ENCODE data around the gene MLLT1. TPM values are rescaled to one million over a fixed set of nuclear protein-coding genes. Genes with fewer than 3 reads are reported as not detected.

MLLT1 gene
- total and polyA plus RNA-seq, 2 of the 8 experiments (the other 6 are each of a cell fraction or from before 2014, with no cell fraction given), result 18.8 to 45.1 TPM

DNA sequence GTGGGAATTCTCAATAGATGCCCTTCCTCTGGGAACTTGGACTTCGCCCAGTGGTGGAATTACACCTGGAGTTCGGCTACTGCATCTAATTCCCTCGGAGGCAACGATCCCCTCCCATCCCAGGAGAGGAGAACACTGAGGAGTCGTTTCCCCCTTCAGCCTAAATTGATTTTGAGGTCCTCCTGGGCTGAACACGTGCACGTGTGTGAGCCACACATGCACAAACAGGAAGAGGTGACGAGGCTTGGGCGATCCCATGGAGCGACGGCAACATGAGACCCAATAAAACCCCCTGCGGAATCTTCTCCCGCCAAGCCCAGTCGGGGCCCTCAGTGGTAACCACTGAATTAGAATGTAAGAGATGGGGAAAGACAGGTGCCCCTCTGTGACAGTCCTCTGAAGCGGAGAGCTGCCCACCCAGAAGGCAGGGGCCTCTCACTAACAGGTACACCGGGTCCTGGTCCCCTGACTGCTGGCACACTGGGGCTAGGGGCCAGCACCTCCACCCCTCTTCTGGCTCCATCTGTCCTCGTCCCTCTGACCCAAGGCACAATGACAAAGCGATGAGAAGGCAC is 4.5 kb downstream of the MLLT1 start:
- H3K23ac ChIP-seq (ENCODE audit: insufficient read length), result no peak overlapping the region
- no peaks in the 10 kb centered on the region; a peak in 1 of 7 replicates for H3K27me3 ChIP-seq (replicated peaks in 1 of 4; ENCODE audit: control insufficient read depth in 3 of 4, extremely low read depth in 1 of 4, insufficient read depth in 3 of 4, low read length in 3 of 4)
- no peak overlapping the region for H3K27ac ChIP-seq (ENCODE audit: low read depth, low read length)
- H4K91ac ChIP-seq (replicated peaks; ENCODE audit: insufficient read length, low read length), result no peak overlapping the region
- H3K4ac ChIP-seq (replicated peaks; ENCODE audit: insufficient read length, low read depth, low read length), result no peak overlapping the region
- H4K8ac ChIP-seq (ENCODE audit: extremely low read depth, insufficient read depth, low read length), result no peak overlapping the region
- no peaks in the 10 kb centered on the region for H3K9me3 ChIP-seq (ENCODE audit: insufficient read depth in 2 of 2, low read depth in 1 of 2, low read length in 1 of 2)
- no peak overlapping the region for H3K9ac ChIP-seq (replicated peaks in 1 of 4; ENCODE audit: extremely low read depth in 1 of 4, low read depth in 3 of 4, low read length in 3 of 4)
- H3K36me3 ChIP-seq (ENCODE audit: control insufficient read depth in 2 of 4, insufficient read depth in 4 of 4, low read length in 3 of 4), result peaks cover 0 to 3% (median 1%) of the 10 kb centered on the region in 4 experiments; a peak in 3 of 8 replicates
- no peak overlapping the region for H4K5ac ChIP-seq (ENCODE audit: insufficient read length, low read depth, low read length)
- H3K4me1 ChIP-seq (replicated peaks in 1 of 4; ENCODE audit: control insufficient read depth in 3 of 4, insufficient read depth in 4 of 4, low read length in 3 of 4), result peaks cover 6 to 49% (median 23%) of the 10 kb centered on the region in 4 experiments
- FAIRE-seq, result no peak
- no peak overlapping the region for H2BK5ac ChIP-seq (ENCODE audit: low read depth, low read length)
- H3K14ac ChIP-seq (ENCODE audit: insufficient read length), result no peak overlapping the region
- H3K79me2 ChIP-seq (ENCODE audit: control insufficient read depth in 1 of 2, insufficient read depth in 2 of 2, low read length in 2 of 2), result peaks cover 29 to 91% of the 10 kb centered on the region in 2 experiments
- no peak overlapping the region for H2BK120ac ChIP-seq (replicated peaks; ENCODE audit: low read depth, low read length)
- no peak overlapping the region for H3K56ac ChIP-seq (replicated peaks; ENCODE audit: insufficient read length, low read depth, low read length)
- POLR2A ChIA-PET (ENCODE audit: partially characterized antibody), result interaction anchor here (1.0 to 1.1 kb wide), 2 partner anchors 11 to 57 kb away, joined by 3 read pairs; no protein-coding TSS in a partner anchor
- no peak for DNase-seq (ENCODE audit: low read depth in 1 of 2, low spot score in 2 of 2)
- H3K18ac ChIP-seq (ENCODE audit: extremely low read depth, low read length), result no peak overlapping the region
- 0 out of 2 replicates have a peak overlapping the region, but pooled peaks have one; percentile 53 for H2AK5ac ChIP-seq (ENCODE audit: low read depth, low read length)
- WGBS, 2 experiments (ENCODE audit: extremely low coverage in 1 of 2, insufficient coverage in 1 of 2, insufficient read length in 1 of 2, insufficient replicate concordance in 2 of 2, low coverage in 1 of 2, low lambda C conversion rate in 2 of 2, missing lambda C conversion rate in 1 of 2), result 87% methylated on average over 16 of the region's 18 CpGs; no CpG with 5 or more reads in 1 of the 2 experiments
- peaks cover 50 to 68% of the 10 kb centered on the region in 2 experiments for H4K20me1 ChIP-seq (replicated peaks in 1 of 2; ENCODE audit: control insufficient read depth in 1 of 2, insufficient read depth in 2 of 2, low read length in 2 of 2)
- no peak overlapping the region for H2BK12ac ChIP-seq (ENCODE audit: low read depth, low read length)
- peaks cover 5% of the 10 kb centered on the region; the same call in 1 of the 2 replicates for H3K23me2 ChIP-seq (ENCODE audit: low read depth, low read length)
- no peak overlapping the region for H3K4me2 ChIP-seq (ENCODE audit: insufficient read depth in 1 of 2, low read depth in 2 of 2, low read length in 2 of 2)
- H3K79me1 ChIP-seq (ENCODE audit: low read depth, low read length), result peaks cover 43% of the 10 kb centered on the region
- CTCF ChIA-PET (ENCODE audit: partially characterized antibody), result interaction anchor here (1.0 to 2.4 kb wide), 4 partner anchors 8 to 253 kb away, joined by 3 to 10 read pairs (median 6); no protein-coding TSS in a partner anchor
- H3K4me3 ChIP-seq (ENCODE audit: extremely low read depth in 1 of 4, insufficient read depth in 2 of 4, low read depth in 3 of 4, low read length in 4 of 4), result no peak overlapping the region
- TF ChIP-seq KDM1A (IDR thresholded peaks at IDR 0.05; ENCODE audit: borderline replicate concordance, low read length) (no peak), CEBPB (IDR thresholded peaks at IDR 0.05; ENCODE audit: low read depth, low read length) (no peak), NANOG (IDR thresholded peaks at IDR 0.05; ENCODE audit: insufficient read depth, low read depth, low read length, poor library complexity, severe bottlenecking) (no peak)
- H2AFZ ChIP-seq (ENCODE audit: low read length), result no peak overlapping the region
- H2BK15ac ChIP-seq (ENCODE audit: low read length), result no peak overlapping the region
- H2BK20ac ChIP-seq (ENCODE audit: low read length), result no peak overlapping the region
